Esophagus muscularis mucosa (tissue), 4 donors: ENCODE measurements around the gene URI1. TPM values are rescaled to one million over a fixed set of nuclear protein-coding genes. Genes with fewer than 3 reads are reported as not detected.

Experiments
- DNase-seq: peaks from one replicate; pipeline ENCODE4 v3.0.0-alpha.2; 2017; ENCODE audit errors: extremely low spot score
- H3K27ac ChIP-seq, 4 donors: fragments of 200-600 bp; sonication (generic); replicated peaks in 1 of 4; 1 replicate in 3 of 4; 2 replicates in 1 of 4; pipeline ENCODE4 v1.5.1; 2016 to 2019; ENCODE audit warnings: mild to moderate bottlenecking in 1 of 4
- H3K27me3 ChIP-seq, 4 donors: fragments of 200-600 bp; sonication (generic); one replicate each; pipeline versions ENCODE4 v1.5.1 to v1.6.0; 2016 to 2019
- H3K36me3 ChIP-seq, 4 donors: fragments of 200-600 bp; sonication (generic); one replicate each; pipeline ENCODE4 v1.5.1; 2016 to 2019
- H3K4me1 ChIP-seq, 4 donors: fragments of 200-600 bp; sonication (generic); one replicate each; pipeline ENCODE4 v1.5.1; 2016 to 2019
- H3K4me3 ChIP-seq, 4 donors: fragments of 200-600 bp; sonication (generic); 1 replicate in 2 of 4; 2 replicates in 2 of 4; pipeline ENCODE4 v1.5.1; 2016 to 2019; ENCODE audit warnings: mild to moderate bottlenecking in 4 of 4, moderate library complexity in 1 of 4
- H3K9me3 ChIP-seq, 4 donors: fragments of 200-600 bp; sonication (generic); 1 replicate in 3 of 4; 2 replicates in 1 of 4; pipeline ENCODE4 v1.5.1; 2016 to 2019
- CTCF ChIP-seq, 3 experiments: fragments of 200-600 bp in 2 of 3; fragments of 450-650 bp in 1 of 3; sonication (generic) in 2 of 3; IDR thresholded peaks; one replicate each; pipeline ENCODE4 v1.5.1; 2017 to 2019; ENCODE audit warnings: antibody characterized with exemption in 3 of 3, mild to moderate bottlenecking in 2 of 3, moderate library complexity in 1 of 3
- EP300 ChIP-seq: sonication (generic); formaldehyde crosslinking; IDR thresholded peaks from one replicate; pipeline ENCODE4 v1.6.1; 2017; ENCODE audit warnings: antibody characterized with exemption
- POLR2A ChIP-seq: fragments of 450-650 bp; IDR thresholded peaks from one replicate; pipeline ENCODE4 v1.6.1; 2017; ENCODE audit warnings: antibody characterized with exemption, moderate library complexity, mild to moderate bottlenecking, low read depth
- POLR2AphosphoS5 ChIP-seq, 2 donors: sonication (generic); formaldehyde crosslinking; IDR thresholded peaks; one replicate each; pipeline ENCODE4 v1.6.1; 2017; ENCODE audit warnings: antibody characterized with exemption in 2 of 2
- WGBS: methylation state at CpG from one replicate; pipeline ENCODE4 v1.1.5; 2018; 5-methylcytosine and 5-hydroxymethylcytosine counted together
- intact Hi-C: fragments of 100-400 bp; cut with DNase I; formaldehyde crosslinking; loops from one replicate; pipeline ENCODE4 v1.15.1; 2023
- total RNA-seq, 4 donors: library from RNA; depleted of rRNA; stranded (reverse); fragments of >200 nt; gene quantifications; one replicate each; pipeline versions ENCODE4 v1.1.0 to v1.2.1, GENCODE V29; 2016

URI1 gene
- total RNA-seq, 4 donors from 2014 or later, result 56.4 to 67.8 (median 59.8) TPM

DNA sequence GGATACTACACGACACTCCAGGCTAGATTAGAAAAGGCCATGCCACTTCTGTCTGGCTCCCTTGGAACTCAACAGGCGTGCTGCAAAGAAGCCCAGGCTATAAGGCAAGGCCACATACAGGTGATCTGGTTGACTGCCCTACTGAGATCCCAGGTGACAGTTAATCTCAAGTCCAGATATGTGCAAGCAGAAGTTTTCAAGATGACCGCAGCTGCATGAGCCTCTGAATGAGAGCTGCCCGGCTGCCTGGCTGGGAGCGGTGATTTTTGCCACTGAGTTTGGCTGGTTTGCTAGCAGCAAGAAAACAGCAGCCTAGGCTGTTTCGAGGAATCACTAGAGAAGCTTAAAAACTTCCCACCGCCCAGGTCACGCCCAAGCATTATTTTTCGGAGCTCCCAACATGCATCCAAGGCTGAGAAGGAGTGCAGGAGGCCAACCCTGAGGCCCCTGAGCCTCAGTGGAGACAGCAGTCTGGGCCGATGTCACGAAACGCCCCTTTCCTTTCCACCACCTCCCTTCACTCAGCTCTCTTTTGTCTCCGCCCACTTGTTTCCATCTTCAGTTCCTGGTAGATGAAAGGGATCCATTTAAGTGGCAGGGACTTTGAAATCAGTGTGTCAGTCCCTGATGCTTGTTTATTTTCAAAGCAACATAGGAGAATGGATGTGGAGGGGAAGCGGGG lies 14.0 kb upstream of the URI1 start:
- no peak overlapping the region for H3K27ac ChIP-seq
- intact Hi-C loops, result no loop called here
- DNase-seq, result no peak
- H3K27me3 ChIP-seq, result peaks cover 0 to 7% (median 0%) of the 10 kb centered on the region in 4 donors
- TF ChIP-seq CTCF (IDR thresholded peaks at IDR 0.05) (no peak), EP300 (no peak), POLR2AphosphoS5 (IDR thresholded peaks at IDR 0.05) (no peak), POLR2A (no peak)
- no peaks in the 10 kb centered on the region for H3K36me3 ChIP-seq
- no peak overlapping the region for H3K4me3 ChIP-seq
- 66% methylated on average over 14 of the region's 14 CpGs for WGBS
- H3K4me1 ChIP-seq, result no peaks in the 10 kb centered on the region
- H3K9me3 ChIP-seq, result no peaks in the 10 kb centered on the region

DNA sequence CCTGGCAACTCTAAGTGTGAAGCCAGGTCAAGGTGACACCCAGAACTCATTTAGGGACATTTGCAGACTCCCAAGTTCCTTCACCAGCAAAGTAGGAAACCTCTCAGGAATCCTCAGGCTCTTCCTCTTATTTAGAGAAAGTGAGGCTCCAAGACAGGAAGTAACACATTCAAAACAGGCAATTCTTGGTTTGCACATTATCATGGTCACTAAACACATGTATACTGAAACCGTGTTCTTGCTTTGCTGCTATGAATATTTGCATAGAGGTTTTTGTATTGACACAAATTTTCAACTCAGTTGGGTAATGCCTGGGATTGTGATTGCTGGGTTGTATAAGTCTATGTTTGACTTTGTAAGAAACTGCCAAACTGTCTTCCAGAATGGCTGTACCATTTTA lies 13.2 kb upstream of the URI1 start:
- no peak overlapping the region for H3K4me3 ChIP-seq
- no peaks in the 10 kb centered on the region for H3K4me1 ChIP-seq
- no peak for DNase-seq
- no peaks in the 10 kb centered on the region for H3K9me3 ChIP-seq
- no peak overlapping the region for H3K27ac ChIP-seq
- H3K27me3 ChIP-seq, result peaks cover 0 to 7% (median 0%) of the 10 kb centered on the region in 4 donors
- WGBS, result 71% methylated on average over 1 of the region's 1 CpG
- intact Hi-C loops, result no loop called here
- no peaks in the 10 kb centered on the region for H3K36me3 ChIP-seq
- no peak for TF ChIP-seq POLR2AphosphoS5 (IDR thresholded peaks at IDR 0.05)
- no peak for TF ChIP-seq CTCF (IDR thresholded peaks at IDR 0.05)
- TF ChIP-seq EP300, result no peak
- TF ChIP-seq POLR2A, result no peak

- TF ChIP-seq POLR2A (no peak), EP300 (no peak), CTCF (IDR thresholded peaks at IDR 0.05) (no peak), POLR2AphosphoS5 (IDR thresholded peaks at IDR 0.05) (no peak)
- Histone ChIP-seq H3K27me3 (no peaks in the 10 kb centered on the region), H3K36me3 (no peaks in the 10 kb centered on the region), H3K9me3 (peaks cover 0 to 32% (median 17%) of the 10 kb centered on the region in 4 donors), H3K4me1 (no peaks in the 10 kb centered on the region), H3K4me3 (no peak overlapping the region), H3K27ac (no peak overlapping the region)
- DNase-seq, result no peak
- intact Hi-C loops, result no loop called here
- 82% methylated on average over 3 of the region's 3 CpGs for WGBS
Observed at GRCh38 chr19:29934257-29934656, 7.8 kb upstream of the URI1 start.

- H3K27ac ChIP-seq, result no peak overlapping the region
- no peak overlapping the region for H3K4me3 ChIP-seq
- H3K36me3 ChIP-seq, result no peaks in the 10 kb centered on the region
- DNase-seq, result no peak
- no peaks in the 10 kb centered on the region for H3K27me3 ChIP-seq
- TF ChIP-seq POLR2AphosphoS5 (IDR thresholded peaks at IDR 0.05) (no peak), CTCF (IDR thresholded peaks at IDR 0.05) (no peak), POLR2A (no peak), EP300 (no peak)
- H3K9me3 ChIP-seq, result peaks cover 0 to 32% (median 17%) of the 10 kb centered on the region in 4 donors
- intact Hi-C loops, result no loop called here
- 92% methylated on average over 1 of the region's 1 CpG for WGBS
- H3K4me1 ChIP-seq, result no peaks in the 10 kb centered on the region
Observed at GRCh38 chr19:29934781-29935180, 7.3 kb upstream of the URI1 start.

GRCh38 chr19:29936409-29936808 lies 5.6 kb upstream of the URI1 start:
- no peak for DNase-seq
- Histone ChIP-seq H3K27ac (no peak overlapping the region), H3K9me3 (peaks cover 0 to 32% (median 17%) of the 10 kb centered on the region in 4 donors), H3K36me3 (no peaks in the 10 kb centered on the region), H3K27me3 (no peaks in the 10 kb centered on the region), H3K4me3 (no peak overlapping the region), H3K4me1 (peaks cover 2 to 7% (median 4%) of the 10 kb centered on the region in 4 donors)
- TF ChIP-seq CTCF (IDR thresholded peaks at IDR 0.05), result no peak
- TF ChIP-seq EP300, result no peak
- no peak for TF ChIP-seq POLR2AphosphoS5 (IDR thresholded peaks at IDR 0.05)
- no peak for TF ChIP-seq POLR2A
- 93% methylated on average over 3 of the region's 3 CpGs for WGBS
- intact Hi-C loops, result no loop called here
